ENCODE data around the gene CMKLR1. TPM values are rescaled to one million over a fixed set of nuclear protein-coding genes. Genes with fewer than 3 reads are reported as not detected.

Gene CMKLR1
- total RNA-seq, 1 donor from 2014 or later = 10.6 TPM

DNA sequence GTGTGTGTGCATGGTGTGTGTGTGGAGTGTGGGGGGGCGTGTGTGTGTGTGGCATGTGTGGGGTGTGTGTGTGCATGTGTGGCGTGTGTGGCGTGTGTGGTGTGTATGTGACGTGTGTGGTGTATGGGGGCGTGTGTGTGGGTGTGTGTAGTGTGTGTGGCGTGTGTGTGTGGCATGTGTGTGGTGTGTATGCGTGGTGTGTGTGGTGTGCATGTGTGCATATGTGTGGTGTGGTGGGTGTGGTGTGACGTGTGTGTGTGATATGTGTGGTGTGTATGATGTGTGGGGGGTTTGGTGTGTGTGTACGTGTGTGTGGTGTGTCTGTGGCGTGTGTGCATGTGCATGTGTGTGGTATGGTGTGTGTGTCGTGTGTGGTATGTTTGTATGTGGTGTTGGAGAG is 24.1 kb upstream of the CMKLR1 start:
- DNase-seq (ENCODE audit: low read depth) = no peak

DNA sequence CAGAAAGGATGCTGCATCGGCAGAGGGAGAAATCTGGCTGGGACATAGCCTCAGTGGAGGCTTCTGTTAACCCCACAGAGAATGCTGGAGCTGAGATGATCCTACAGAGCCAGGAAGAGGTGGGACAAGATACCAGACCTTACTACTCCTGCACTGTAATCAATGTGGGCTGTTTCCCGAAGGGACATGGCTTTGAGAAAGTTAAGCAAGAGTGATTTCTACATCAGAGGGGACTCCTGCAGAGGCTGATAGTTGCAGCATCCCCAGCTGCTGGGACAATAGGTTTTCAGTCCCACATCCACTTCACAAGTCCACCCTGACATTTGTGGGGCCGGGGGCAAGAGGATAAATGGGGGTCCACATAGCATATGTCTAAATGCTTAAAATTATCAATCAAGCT is 22.5 kb upstream of the CMKLR1 start:
- no peak for DNase-seq (ENCODE audit: low read depth)

DNA sequence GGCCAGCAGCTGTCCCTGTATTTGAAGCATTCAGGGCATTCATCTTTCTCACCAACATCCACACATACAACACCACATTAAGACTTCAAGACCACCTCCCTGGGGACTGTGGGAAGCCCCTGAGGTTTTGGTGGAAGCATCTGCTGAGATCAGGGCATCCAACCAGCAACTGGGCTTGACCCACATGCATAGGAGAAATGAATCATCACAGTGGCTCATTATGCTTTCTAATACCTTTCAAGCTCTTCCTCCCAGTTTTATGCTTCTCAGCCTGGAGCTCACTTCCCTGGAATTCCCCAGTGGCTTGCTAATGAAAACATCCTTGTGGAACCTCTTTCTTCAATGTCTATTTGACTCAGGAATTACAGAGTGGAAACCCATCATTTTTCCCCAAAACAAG is 21.4 kb upstream of the CMKLR1 start:
- DNase-seq (ENCODE audit: low read depth) = peak; percentile 98

DNA sequence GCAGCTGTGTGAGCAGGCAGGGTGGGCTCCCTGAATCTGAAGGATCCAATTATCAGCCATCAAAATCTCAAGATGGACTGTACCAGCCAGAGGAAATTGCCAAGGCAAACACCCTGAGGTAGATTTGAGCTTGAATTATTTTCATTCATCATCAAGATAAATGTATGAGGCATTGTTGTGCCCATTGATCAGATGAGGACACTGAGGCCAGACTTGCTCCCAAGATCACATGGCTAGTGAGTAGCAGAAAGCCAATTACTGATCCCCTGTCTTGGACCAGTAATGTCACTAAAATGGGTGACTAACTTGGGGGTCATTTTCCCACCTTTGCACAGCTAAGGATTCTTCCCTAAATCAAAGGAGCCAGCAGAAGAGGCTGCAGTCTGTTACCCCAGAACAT is 20.9 kb upstream of the CMKLR1 start:
- DNase-seq (ENCODE audit: low read depth) = no peak

DNA sequence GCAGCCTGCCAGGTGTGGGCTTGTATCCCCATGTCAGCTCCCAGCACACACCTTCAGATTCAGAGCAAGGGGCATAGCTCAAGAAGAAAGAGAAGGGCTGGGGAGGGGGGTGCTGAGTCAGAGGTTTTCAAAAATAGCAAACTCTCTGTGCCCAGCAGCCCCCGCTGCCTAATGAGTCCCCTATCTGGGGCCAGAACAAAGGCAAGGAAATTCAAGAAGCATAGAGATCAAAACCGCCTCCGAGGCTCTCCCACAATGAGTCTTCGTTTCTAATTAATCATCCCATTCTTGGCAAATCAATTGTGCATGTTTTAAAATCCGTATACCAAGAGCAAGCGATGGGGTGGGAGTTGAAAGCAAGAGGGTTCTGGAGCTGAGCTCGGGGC is 19.5 kb upstream of the CMKLR1 start:
- no peak for DNase-seq (ENCODE audit: low read depth)

DNA sequence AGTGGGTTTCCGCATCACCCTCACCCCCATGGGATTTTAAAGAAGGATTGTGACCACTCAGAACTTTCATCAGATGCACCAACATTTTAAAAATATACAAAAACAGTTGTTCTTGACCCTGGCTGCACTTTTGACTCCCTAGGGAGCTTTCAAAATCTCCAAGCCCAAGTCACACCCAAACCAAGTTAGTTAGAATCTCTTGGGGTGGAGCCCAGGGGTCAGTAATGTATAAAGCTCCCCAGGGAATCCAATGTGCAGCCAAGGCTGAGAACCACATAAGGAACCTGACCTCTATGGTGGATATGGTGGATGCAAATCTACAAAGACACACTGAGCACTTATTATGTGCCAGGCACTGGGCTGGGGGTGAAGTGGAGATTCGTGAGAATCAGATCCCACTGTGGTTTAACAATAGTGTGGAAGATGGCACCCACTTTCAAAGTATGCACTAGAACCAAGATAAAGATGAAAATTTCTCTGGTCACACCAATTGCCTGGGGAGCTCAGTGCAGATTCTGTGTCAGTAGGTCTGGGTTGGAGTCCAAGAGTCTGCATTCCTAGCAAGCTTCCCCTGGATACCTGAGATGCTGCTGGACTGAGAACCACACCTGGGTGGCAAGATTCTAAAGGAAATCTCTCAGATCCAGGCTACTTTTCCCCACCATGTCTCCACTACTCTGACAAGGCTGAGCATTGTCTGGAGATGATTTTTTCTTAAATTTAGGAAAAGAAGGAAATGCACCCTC is 18.9 kb upstream of the CMKLR1 start:
- DNase-seq (ENCODE audit: low read depth) = no peak

DNA sequence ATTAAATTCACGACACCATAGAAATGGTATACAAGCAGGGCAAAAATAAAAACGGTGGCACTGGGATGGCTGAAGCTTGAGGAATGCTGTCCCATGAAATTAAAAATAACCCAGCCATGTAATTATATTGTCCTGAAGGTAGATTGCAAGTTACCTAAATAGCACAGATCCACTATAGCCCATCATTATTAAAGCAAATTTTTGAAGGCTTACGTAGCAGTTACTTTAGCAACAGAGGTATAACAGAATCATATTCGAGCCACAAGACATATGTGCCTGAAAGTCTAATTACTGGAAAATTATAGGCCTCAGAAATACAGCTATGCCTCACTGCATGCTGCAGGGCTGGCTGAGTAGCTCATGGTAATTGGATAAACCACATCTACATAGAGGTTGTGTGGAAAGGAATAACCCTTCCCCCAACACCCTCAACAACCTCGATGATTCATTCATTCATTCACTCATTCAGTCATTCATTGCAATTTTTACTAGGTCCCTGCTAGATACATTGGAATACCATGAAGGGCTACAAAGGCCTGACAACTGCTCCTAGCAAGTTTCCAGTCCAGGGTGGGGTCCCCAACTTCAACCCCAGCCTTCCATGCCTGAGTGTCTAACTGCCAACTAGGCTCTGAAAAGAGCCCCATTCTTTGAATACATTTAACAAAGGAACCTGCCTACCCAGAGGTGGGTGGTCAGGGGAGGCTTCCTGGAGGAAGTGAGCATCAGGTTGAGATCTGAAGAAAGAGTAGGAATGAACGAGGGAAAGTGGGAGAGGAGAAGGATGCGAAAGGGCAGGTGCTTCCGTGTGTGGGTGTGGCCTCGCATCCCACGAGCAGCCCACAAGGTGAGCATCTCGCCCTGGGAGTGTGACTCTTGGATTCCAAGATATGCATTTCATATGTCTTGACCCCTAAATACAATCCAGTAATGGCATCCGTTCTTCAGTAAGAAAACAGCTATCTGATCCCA is 18.0 kb upstream of the CMKLR1 start:
- no peak for DNase-seq (ENCODE audit: low read depth)

DNA sequence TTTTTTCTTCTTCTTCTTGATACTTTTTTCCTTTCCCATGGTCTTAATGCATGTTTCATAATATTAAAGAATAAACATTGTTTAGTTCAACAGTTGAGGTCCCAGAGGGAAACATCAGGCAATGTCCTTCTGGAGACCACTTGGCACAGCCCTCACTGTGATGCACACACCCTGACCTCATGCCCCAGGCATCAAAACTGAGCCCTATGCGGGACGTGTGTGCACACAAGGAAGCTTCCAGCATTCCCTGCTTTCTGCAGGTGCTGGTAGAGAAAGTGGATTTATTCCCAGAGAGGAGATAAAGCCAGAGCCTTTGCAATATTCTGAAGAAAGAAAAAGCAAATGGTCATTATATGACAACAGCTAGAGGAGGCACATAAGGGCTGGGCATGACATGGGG is 16.0 kb upstream of the CMKLR1 start:
- DNase-seq (ENCODE audit: low read depth) = no peak

DNA sequence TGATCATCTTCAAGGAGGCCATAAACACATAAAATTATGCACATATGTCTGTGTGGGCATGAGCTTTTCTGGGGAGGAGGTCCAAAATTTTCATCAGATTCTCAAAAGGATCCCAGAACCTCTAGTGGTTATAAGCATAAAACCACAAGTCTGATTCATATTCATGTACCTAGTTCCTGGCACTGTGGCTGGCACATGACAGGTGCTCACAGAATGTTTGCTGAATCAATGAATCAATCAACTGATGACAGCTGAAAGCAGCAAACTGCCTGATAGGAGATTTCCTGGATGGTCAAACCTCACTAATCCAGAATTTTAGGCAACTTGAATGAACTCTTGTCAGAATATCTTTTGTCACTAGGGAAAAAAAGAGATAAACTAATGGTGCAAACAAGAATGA is 13.5 kb upstream of the CMKLR1 start:
- peak; percentile 56 for DNase-seq (ENCODE audit: low read depth)

DNA sequence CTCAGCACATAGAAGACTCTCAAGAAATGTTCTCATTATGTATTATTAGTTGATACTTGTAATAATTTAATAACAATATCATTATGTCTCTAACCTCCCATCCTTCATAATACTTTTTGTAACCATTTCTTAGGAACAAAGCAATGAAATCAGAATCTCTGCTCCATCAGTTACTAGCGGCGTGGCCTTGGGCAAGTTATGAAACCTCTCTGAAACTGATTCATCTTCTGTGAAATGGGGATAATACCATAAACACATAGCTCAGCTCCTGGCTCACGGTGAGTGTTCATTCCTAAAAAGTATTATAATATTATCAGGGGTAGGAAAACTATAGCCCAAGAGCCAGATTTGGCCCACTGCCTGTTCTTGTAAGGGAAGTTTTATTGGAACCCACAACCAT is 11.4 kb upstream of the CMKLR1 start:
- DNase-seq (ENCODE audit: low read depth) = no peak

DNA sequence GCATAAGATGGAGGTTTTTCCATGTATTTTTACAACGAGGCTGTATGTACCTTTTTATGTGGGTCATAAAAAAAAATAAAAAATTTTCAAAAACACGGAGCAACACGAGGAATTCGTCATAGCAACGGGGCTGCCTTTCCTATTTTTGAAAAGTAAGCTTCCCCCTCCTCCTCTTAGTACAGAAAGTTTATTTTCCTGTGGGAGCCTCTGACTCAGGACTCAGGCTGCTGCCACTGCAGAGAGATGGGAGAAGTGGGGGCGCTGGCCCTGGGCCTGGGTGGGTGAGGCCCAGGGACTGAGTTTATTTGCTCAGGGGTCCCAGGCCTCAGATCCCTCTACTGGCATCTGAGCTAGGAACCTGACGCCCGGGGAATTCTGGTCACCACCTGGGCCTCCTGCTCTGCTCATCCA is 10.2 kb upstream of the CMKLR1 start:
- peak; percentile 30 for DNase-seq (ENCODE audit: low read depth)

DNA sequence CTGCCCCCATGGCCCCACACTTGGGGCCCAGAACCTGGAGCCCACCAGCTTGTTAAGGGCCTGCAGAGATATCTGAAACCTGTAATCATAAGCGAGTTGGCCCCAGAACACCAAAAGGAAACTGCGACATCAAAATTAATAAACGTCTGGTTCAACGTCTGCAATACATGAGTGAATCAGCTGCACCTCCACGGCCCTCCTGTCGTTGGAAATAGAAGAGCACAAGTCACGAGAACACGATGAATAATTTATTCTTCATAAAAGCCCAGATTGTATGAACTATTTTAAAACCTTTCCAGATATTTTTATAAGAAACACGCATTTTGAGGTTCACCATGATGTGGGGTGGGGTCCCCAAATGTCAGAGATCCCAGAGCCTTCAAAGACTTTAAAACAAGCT is 9.7 kb upstream of the CMKLR1 start:
- DNase-seq (ENCODE audit: low read depth) = no peak

DNA sequence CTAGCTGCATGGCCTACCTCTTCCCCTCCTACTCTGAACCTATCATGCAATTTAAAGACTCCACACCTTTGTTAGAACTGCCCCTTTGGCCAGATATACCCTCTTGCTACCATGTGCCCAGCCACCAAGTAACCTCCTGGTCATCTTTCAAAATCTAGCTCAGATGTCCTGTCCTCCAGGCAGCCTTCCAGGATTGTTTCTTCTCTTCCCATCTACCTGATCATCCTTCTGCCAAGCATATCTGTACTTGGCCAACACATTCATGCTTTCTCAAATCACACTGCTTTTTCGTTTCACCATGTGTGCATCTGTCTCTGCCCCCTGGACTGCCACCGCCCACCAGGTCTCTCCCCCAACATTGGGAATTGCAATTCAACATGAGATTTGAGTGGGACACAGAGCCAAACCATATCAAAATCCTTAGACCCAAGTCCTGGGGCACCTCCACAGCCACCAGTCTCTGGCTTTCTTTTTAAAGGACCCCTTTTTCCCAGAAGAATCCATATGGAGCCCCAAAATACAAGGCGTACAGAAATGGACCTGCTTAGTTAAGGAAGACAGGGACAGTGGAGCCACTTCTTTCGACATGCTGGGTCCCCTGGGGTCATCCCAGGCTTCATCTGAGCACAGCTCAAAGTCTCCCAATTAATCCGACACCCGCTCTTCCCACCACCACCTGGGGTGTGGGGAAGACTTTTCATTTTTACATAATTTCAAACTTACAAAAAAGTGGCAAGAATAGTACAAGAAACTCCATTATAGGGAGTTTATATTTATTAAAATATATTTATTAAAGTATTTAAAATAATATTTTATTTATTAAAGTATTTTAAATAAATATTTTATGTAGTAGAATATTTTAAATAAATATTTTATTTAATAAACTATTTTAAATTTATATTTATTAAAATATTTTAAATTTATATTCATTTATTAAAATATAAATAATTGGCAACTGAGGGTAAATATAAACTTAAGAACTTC is 7.9 kb upstream of the CMKLR1 start:
- DNase-seq (ENCODE audit: low read depth) = no peak

DNA sequence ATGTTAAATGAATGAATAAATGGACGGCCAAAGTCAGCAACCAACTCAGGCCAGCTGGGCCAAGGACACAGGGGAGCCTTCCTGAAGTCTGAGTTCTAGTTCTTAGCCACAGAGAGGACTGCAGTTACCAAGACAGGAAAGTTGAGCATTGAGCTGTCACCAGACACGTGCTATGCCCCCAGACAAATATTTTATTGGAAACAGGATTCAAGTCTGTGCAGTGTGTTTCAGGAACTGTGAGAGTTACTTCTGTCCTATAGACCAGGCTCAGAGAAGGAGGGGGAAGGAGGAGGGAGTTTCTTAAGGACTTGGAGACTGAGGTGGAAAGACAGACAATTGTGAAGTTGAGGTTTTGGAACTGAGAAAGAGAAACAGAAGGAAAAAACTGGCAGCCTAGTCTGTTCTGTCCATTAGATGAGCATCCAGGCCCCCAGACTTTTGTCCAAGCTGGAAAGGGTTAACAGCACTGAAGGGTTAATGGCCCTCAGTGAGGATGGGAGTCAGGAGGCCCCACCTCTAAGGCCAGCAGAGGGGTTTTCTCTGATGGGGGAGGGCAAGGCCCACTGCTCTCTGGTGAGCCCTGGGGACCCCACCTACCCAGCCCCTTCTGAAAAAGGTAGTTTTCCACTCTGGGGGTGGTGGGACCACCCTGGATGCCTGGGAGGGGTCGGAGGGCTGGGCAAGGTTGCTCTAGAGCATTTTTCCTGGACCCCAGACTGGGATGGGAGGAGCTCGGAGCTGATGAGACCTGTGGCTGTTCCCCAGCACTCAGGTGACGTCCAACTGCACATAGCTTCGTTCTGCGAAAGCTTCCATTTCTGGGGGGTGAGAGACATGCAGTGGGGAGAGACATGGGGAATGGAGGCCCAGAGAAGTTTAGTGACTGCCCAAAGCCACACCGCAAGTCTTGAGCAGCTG is 6.9 kb upstream of the CMKLR1 start:
- no peak for DNase-seq (ENCODE audit: low read depth)

DNA sequence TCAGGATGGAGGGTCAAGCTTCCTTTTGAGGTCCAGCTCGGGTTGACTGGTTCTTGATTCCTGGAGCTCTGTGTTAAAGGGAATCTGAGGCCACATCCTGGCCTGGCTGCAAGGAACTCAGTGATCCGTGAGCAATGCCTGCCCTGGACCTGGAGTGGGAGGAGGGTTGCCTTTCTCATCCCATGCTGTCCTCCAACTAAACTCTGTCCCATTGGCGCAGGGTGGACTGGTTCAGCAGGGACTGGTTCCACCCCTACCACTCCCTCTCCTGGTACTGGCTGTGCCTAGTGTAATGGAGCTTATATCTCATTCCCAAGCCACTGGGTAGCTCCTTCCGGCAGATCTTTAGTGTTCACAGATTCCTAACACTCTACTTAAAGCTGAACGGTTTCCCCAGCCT is 3.9 kb upstream of the CMKLR1 start:
- DNase-seq (ENCODE audit: low read depth) = no peak

DNA sequence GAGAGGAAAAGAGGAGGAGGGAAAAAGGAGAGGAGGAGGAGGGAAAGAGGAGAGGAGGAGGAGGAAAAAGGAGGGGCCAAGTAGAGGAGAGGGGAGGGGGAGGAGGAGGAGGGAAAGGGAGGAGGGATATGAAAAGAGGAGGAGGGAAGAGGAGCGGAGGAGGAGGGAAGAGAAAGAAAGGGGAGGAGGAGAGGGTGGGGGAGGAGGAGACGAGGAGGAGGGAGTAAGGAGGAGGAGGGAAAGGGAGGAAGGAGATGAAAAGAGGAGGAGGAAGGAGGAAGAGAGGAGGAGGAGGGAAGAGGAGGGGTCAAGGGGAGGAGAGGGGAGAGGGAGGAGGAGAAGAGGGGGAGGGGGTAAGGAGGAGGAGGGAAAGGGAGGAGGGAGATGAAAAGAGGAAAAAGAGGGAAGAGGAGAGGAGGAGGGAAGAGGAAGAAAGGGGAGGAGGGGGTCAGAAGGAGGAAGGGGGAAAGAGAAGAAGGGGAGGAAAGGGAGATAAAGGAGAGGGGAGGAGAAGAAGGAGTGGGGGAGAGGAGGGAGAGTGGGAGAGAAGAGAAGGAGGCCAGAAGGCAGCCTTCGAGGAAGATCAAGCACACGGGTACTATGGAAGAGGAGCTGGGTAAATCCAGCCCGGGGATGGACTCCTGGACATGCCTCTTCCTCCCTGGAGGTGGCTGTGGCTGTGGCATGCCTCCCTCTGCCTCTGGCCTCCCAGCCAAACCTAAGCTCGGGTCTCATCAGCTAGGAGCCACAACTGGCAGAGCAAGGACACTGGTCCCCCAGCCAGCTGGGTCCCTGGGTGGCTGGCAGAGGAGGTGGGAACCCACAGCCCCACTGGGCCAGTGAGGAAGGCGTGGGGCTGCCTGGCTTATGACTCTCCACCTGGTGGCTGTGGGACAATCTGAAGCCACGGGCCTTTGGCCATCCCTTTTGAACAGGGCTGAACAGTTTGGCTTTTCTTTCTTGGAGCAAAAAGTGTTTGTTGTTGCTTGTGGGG is 3.0 kb upstream of the CMKLR1 start:
- peak; percentile 35 for DNase-seq (ENCODE audit: low read depth)

DNA sequence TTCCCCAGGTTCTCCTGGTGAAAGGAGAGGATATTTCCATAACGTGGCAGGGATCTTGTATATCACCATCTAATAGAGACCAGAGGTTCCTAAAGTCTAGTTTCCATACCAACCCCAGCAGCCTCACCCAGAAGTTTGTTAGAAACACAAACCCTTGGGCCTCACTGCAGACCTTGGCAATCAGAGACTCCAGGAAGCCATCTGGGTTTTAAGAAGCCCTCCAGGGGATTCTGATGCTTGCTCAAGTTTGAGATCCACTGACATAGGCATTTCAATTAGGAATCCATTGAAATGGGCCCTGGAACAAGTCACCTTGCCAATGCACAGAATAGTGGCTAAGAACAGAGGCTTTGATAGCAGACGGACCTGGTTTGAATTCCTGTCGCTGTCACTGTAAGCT is 2.2 kb upstream of the CMKLR1 start:
- DNase-seq (ENCODE audit: low read depth) = no peak

DNA sequence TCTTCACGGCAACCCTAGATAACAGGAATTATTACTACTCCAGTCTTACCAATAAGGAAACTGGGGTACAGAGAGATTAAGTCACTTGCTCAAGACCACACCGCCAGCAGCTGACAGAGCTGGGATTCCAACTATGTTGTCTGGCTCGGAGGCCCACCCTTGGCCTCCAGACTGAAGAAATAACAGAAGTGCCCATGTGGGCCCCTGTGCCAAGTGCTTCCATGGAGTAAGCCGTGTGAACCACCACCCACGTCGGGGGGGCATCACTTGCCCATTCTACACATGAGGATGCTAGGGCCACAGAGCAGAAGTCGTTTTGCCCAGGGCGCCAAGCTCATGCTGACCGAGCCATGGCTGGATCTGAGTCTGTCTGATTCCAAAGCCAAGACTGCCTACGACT is 926 bp upstream of the CMKLR1 start:
- peak; percentile 49 for DNase-seq (ENCODE audit: low read depth)
